ENCODE measurements around the gene TCHP. TPM values are rescaled to one million over a fixed set of nuclear protein-coding genes. Genes with fewer than 3 reads are reported as not detected.

TCHP gene
- total RNA-seq, 1 experiment from 2014 or later, result 13.3 TPM

DNA sequence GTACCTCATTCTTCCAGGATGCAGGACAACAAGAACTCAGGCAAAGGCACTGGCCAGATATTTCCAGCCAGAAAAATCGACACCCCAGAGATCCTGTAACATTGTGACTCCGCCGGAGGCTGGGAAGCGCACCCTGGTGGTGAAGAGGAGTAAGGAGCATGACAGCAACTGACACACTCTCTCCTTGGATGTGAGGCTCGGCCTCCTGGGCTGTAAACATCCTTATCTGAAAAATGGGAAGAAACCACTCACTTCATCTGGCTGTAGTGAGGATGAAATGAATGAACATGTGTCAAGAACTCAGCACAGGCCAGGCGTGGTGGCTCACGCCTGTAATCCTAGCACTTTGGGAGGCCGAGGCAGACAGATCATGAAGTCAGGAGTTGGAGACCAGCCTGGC, 27.5 kb downstream of the TCHP start:
- Histone ChIP-seq H3K27ac (ENCODE audit: insufficient read length, low read depth, low read length) (no peak overlapping the region), H3K4ac (ENCODE audit: low read depth, low read length) (no peak overlapping the region), H3K23ac (ENCODE audit: insufficient read length, low read depth, low read length) (no peak overlapping the region), H3K27me3 (ENCODE audit: insufficient read depth, low read length) (no peaks in the 10 kb centered on the region), H4K5ac (ENCODE audit: insufficient read length, low read depth, low read length) (no peak overlapping the region), H2BK120ac (ENCODE audit: low read depth, low read length, poor library complexity, severe bottlenecking) (no peak overlapping the region), H3K56ac (ENCODE audit: insufficient read length, low read depth, low read length) (no peak overlapping the region), H4K20me1 (ENCODE audit: control insufficient read depth, insufficient read depth, insufficient read length) (no peaks in the 10 kb centered on the region), H2BK20ac (ENCODE audit: low read depth, low read length, poor library complexity, severe bottlenecking) (no peak overlapping the region), H3K9me3 (ENCODE audit: control insufficient read depth, low read depth, low read length) (no peaks in the 10 kb centered on the region), H2AFZ (ENCODE audit: low read length) (no peak overlapping the region), H2BK12ac (ENCODE audit: insufficient read length, low read depth, low read length) (no peak overlapping the region), H3K14ac (ENCODE audit: insufficient read depth, low read length) (no peak overlapping the region), H4K91ac (ENCODE audit: insufficient read length, low read depth, low read length) (no peak overlapping the region), H3K4me2 (ENCODE audit: insufficient read depth, insufficient read length, low read length) (no peak overlapping the region), H3K9ac (ENCODE audit: extremely low read depth, insufficient read length, low read length) (no peak overlapping the region), H3K79me2 (ENCODE audit: insufficient read depth, low read length) (no peaks in the 10 kb centered on the region), H3K18ac (ENCODE audit: insufficient read length, low read depth, low read length) (no peak overlapping the region), H4K8ac (replicated peaks; ENCODE audit: insufficient read length, low read depth, low read length) (no peak overlapping the region), H3K4me1 (ENCODE audit: insufficient read depth, low read length) (no peaks in the 10 kb centered on the region), H2BK15ac (ENCODE audit: low read depth, low read length) (no peak overlapping the region), H3K79me1 (ENCODE audit: insufficient read depth, low read depth, low read length, poor library complexity, severe bottlenecking) (no peaks in the 10 kb centered on the region), H3K23me2 (ENCODE audit: insufficient read length, low read depth, low read length, poor library complexity, severe bottlenecking) (no peaks in the 10 kb centered on the region), H2BK5ac (ENCODE audit: insufficient read length, low read length) (no peak overlapping the region), H2AK5ac (ENCODE audit: insufficient read length, low read length) (no peak overlapping the region), H3T11ph (ENCODE audit: low read length) (no peak overlapping the region)
- H3K4me3 Mint-ChIP-seq, result no peak overlapping the region
- no peaks in the 10 kb centered on the region; a peak in 1 of 5 replicates for H3K9me3 Mint-ChIP-seq
- TF ChIP-seq, protein P1, sequence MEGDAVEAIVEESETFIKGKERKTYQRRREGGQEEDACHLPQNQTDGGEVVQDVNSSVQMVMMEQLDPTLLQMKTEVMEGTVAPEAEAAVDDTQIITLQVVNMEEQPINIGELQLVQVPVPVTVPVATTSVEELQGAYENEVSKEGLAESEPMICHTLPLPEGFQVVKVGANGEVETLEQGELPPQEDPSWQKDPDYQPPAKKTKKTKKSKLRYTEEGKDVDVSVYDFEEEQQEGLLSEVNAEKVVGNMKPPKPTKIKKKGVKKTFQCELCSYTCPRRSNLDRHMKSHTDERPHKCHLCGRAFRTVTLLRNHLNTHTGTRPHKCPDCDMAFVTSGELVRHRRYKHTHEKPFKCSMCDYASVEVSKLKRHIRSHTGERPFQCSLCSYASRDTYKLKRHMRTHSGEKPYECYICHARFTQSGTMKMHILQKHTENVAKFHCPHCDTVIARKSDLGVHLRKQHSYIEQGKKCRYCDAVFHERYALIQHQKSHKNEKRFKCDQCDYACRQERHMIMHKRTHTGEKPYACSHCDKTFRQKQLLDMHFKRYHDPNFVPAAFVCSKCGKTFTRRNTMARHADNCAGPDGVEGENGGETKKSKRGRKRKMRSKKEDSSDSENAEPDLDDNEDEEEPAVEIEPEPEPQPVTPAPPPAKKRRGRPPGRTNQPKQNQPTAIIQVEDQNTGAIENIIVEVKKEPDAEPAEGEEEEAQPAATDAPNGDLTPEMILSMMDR (conservative IDR thresholded peaks at IDR 0.05), result peak; percentile 81
- no CpG with 5 or more reads among the region's 8 CpGs for WGBS (ENCODE audit: extremely low coverage, insufficient read length, low lambda C conversion rate)
- peak overlapping the region in 1 of 3 experiments; percentile 63; a peak in 2 of 7 replicates for H3K27ac Mint-ChIP-seq
- peak; percentile 71 for DNase-seq
- H3K4me1 Mint-ChIP-seq, result peaks cover 0 to 10% of the 10 kb centered on the region in 2 experiments; a peak in 3 of 4 replicates
- H3K27me3 Mint-ChIP-seq (ENCODE audit: low read depth), result no peaks in the 10 kb centered on the region; the same call in 1 of the 2 replicates
- peaks cover 9 to 18% (median 10%) of the 10 kb centered on the region in 3 experiments; a peak in 6 of 7 replicates for H3K36me3 Mint-ChIP-seq (ENCODE audit: insufficient read depth in 1 of 3, low read depth in 3 of 3)

Measured in H9 (cell line).